Neural cell (in vitro differentiated cells): Measurements from ENCODE around the gene STEAP2.

Experiments
- EZH2 ChIP-seq: fragments of 200-600, 300-800 bp; shearing (Covaris generic), sonication (generic); IDR thresholded peaks from 2 replicates; pipeline ENCODE4 v1.6.1; 2014; ENCODE audit warnings: antibody characterized with exemption, low read length, borderline replicate concordance, mild to moderate bottlenecking; ENCODE audit not compliant: insufficient read depth, poor library complexity, severe bottlenecking
- TF ChIP-seq, protein P1 (sequence below): fragments of 450-650 bp; IDR thresholded peaks from 2 replicates; pipeline ENCODE4 v1.5.1; 2014; ENCODE audit warnings: antibody characterized with exemption, mild to moderate bottlenecking, moderate library complexity; ENCODE audit not compliant: poor library complexity, severe bottlenecking

GRCh38 chr7:90244909-90245851 is 33.6 kb downstream of the STEAP2 start, which contains the start of gene CFAP69:
- no peak for TF ChIP-seq EZH2
- TF ChIP-seq, protein P1, sequence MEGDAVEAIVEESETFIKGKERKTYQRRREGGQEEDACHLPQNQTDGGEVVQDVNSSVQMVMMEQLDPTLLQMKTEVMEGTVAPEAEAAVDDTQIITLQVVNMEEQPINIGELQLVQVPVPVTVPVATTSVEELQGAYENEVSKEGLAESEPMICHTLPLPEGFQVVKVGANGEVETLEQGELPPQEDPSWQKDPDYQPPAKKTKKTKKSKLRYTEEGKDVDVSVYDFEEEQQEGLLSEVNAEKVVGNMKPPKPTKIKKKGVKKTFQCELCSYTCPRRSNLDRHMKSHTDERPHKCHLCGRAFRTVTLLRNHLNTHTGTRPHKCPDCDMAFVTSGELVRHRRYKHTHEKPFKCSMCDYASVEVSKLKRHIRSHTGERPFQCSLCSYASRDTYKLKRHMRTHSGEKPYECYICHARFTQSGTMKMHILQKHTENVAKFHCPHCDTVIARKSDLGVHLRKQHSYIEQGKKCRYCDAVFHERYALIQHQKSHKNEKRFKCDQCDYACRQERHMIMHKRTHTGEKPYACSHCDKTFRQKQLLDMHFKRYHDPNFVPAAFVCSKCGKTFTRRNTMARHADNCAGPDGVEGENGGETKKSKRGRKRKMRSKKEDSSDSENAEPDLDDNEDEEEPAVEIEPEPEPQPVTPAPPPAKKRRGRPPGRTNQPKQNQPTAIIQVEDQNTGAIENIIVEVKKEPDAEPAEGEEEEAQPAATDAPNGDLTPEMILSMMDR: peak; percentile 45
